Embryonic facial prominence (tissue), 1 donor: ENCODE results near the gene EP400.
"Not testable (repeated sequence)": the region's sequence is repeated elsewhere in the genome, so short reads cannot be mapped to it uniquely, and the experiment has no call there.

Source experiments
- DNase-seq: peaks from one replicate; pipeline ENCODE4 v3.0.0-alpha.2; 2016; ENCODE audit errors: extremely low spot score

Gene EP400

DNA sequence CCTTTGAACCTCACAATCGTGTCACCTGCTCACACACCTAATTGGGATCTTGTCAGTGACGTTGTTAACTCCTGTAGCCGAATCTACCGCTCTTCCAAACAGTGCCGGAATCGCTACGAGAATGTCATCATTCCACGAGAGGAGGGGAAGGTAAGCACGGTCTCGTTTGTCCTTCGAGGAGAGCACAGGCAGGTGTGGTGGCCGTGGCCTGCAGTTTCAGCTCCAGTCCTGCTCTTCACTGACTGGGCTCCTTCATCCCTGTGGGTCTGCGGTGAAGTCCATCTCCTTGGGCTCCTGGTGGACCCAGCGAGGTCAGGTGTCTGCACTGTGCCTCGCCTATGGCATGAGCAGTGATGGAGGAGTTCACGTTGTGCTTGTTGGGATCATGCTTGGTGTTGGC is 96.0 kb downstream of the EP400 start:
- no peak for DNase-seq

GRCh38 chr12:132046561-132046960 is 96.8 kb downstream of the EP400 start:
- DNase-seq = no peak

GRCh38 chr12:132047630-132048029 is 97.9 kb downstream of the EP400 start:
- DNase-seq = not testable (repeated sequence)

DNA sequence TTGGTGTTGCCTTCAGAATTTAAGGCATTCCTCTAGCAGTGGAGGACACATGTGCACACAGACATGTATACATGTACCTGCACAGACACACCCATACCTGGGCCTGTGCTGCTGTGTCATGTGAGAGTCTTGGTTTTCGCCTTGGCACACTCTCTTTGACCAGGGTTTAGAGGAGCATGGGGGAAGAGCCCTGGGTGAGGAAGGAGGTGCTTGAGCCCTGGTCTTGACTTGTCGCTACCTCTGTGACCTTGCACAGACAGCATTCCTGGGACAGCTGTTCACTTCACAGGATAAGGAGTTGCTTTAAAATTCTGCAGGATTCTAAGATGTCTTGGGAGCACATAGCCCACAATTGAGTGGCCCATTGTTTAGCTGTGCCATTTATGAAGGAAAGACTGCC is 99.7 kb downstream of the EP400 start:
- no peak for DNase-seq

- DNase-seq = no peak
Measured at GRCh38 chr12:132049876-132050275, 100.1 kb downstream of the EP400 start.

DNA sequence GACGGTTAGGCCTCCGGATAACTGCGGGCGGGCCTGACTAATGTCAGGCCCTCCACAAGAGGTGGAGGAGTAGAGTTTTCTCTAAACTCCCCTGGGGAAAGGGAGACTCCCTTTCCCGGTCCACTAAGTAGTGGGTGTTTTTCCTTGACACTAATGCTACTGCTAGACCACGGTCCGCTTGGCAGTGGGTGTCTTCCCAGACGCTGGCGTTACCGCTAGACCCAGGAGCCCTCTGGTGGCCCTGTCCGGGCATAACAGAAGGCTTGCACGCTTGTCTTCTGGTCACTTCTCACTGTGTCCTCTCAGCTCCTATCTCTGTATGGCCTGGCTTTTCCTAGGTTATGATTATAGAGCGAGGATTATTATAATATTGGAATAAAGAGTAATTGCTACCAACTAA is 102.0 kb downstream of the EP400 start:
- DNase-seq = not testable (repeated sequence)

DNA sequence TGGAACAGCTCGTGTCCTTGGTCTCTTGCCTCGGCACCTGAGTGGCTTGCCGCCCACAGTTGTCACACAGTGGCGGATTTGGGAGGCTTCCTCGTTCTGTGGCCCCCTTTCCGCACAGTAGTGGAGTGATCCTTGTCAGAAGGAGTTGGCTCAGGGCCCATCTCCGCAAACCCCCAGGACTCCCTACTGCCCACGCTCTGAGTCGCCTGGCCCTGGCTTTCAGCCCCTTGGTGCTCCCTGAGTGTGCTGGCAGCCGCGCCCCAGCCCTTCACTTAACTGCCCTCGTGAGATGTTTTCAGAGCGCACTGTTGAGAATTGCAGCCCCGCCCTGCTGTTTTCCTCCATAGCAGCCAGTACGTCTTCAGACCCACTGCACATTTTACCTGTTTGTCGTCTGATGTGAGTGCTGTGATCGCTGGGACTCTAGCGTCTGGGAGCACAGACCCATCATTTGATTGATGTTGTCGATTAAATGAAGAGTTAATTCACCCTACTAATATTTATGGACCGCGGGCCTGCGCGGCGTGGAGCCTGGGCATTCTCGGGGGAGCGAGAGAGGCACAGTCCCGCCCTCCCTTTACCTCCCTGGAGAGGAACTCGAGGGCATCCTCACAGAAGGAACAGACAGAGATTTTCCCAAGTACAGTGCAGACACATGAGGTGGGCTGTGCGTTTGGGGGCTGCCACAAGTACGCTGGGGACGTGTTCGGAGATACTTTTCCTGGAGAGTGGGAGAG is 102.6 kb downstream of the EP400 start:
- no peak for DNase-seq

DNA sequence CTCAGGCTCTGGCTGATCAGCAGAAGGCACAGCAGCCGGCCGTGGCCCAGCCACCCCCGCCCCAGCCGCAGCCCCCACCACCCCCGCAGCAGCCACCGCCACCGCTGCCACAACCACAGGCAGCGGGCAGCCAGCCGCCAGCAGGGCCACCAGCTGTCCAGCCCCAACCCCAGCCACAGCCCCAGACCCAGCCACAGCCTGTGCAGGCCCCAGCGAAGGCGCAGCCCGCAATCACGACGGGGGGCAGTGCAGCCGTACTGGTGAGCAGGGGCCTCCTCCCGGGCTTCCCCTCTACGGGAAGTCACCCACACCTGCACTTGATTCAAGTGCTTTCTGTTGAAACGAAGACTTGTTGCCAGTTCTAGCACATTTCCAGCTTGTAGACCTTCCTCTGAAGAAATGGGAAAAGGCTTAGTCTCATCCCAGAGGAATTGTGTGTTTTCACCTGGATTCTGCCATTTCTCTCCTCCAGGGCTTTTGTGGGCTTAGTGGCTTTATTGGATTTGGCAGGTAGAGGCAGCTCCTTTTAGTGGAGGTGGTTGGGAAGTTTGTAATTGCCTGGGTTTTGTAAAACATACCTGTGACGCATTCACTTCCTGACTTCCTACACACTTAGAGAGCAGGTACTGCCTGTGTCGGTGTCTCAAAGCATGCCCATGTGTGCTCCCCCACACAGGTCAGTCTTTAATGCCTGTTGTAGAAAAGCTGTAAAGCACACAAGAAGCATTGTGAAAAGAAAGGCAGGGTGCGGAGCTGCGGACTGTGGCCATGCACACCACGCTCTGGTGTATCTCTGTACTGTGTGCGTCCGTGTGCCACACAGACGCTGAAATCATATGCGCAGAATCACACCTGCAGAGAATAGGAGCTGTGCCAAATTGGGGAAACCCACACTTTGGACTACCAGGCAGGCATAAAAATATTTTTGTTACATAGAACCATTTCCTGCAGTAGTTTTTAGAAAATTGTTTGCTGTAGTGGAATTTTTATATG is 103.9 kb downstream of the EP400 start:
- DNase-seq = no peak

DNA sequence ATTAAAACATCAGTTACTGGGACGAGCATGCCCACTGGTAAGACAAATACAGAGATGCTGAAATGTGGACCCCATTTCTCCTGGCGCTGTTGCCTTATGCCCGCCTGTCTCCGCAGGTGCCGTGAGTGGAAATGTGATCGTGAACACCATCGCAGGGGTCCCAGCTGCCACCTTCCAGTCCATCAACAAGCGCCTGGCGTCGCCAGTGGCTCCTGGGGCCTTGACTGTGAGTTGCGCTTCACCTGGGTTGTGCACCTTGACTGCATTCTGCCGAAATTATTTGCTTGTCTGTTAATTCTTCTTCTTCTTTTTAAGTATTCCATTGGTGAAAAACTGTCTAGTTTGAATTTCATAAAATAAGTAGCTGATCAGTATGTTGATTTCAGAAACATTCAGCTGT is 105.2 kb downstream of the EP400 start:
- DNase-seq = no peak

DNA sequence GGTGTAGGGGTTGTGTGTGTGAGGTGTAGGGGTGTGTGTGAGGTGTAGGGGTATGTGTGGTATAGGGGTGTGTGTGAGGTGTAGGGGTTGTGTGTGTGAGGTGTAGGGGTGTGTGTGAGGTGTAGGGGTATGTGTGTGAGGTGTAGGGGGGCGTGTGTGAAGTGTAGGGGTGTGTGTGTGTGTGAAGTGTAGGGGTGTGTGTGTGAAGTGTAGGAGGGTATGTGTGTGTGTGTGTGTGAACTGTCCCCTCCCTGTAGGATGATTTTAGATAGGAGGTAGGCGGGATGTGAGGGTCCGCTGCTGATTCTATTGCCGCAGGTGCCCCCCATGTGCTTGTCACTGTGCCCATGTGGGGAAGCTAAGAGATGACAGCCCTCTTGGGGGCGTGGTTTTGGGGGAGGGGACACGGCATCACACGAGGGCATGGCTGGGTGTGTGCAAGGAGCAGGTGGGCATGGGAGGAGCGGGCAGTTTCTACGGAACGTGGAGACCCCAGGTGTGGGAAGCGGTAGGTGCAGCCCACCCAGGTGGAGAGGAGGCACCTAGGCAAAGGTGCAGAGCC is 105.9 kb downstream of the EP400 start:
- DNase-seq = no peak

DNA sequence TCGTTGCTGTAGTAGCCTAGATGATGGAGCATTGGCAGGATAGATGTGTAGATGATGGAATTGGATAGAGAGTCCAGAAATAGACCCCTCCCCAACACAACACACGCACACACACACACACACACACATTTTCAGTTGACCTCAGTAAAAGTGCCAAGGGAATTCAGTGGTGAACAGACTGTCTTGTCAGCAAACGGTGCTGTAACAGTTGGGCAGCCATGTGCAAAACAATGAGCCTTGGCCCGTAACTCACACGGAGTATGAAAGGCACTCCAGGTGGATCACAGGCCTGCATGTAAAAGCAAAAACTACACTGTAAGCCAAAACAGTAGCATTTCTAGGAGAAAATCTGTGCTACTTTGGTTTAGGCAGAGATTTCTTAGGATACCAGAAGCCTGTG is 106.6 kb downstream of the EP400 start:
- no peak for DNase-seq

DNA sequence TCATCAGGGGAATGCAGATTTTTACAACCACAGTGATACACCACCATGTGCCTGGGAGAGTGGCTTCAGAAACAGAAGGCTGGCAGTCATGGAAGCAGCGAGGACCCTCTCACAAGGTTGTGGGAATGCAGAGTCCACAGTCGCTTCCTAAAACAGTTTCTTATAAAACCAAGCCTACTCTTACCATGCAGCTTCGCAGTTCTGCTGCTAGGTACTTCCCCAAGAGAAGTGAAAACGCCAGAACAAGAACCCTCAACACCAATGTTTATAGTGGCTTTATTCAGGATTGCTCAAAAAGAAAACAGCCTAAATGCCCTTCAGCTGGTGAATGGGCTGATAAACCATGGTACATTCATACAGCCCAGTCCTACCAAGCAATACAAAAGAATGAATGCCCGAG is 107.2 kb downstream of the EP400 start:
- DNase-seq = no peak

- no peak for DNase-seq
Measured at GRCh38 chr12:132057691-132058090, 107.9 kb downstream of the EP400 start.

- DNase-seq = no peak
Measured at GRCh38 chr12:132061197-132061596, 111.5 kb downstream of the EP400 start.

GRCh38 chr12:132061641-132062430 is 112.1 kb downstream of the EP400 start:
- DNase-seq = no peak

DNA sequence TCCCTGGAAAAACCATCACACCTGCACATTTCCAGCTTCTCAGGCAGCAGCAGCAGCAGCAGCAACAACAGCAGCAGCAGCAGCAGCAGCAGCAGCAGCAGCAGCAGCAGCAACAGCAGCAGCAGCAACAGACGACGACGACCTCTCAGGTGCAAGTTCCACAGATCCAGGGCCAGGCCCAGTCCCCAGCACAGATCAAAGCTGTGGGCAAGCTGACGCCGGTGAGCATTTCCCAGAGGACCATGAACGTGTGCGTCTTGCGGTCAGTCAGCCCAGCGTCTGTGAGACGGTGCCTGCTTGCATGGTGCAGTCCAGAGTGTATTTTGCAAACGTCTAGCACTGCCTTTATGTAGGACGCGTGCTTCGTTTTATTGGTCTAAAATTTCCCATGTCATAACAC is 112.7 kb downstream of the EP400 start:
- no peak for DNase-seq

DNA sequence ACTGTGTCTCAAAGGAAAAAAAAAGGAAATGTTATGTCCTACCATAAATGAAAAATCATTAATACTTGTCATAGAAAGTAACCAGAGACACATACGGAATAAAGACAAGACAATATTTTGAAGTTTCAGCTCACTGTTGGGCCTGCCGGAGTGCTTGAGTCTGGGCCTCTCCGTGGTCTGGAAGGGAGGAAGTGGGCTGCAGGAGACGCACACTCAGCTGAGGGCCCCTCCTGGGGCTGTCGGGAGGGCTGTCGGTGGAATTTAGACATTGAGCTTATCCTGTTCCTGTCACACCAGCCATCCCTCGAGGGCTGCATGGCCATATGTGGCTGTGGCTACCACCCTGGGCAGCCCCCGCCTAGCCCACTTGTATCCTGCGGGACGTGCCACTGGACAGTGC is 113.7 kb downstream of the EP400 start:
- DNase-seq = no peak

DNA sequence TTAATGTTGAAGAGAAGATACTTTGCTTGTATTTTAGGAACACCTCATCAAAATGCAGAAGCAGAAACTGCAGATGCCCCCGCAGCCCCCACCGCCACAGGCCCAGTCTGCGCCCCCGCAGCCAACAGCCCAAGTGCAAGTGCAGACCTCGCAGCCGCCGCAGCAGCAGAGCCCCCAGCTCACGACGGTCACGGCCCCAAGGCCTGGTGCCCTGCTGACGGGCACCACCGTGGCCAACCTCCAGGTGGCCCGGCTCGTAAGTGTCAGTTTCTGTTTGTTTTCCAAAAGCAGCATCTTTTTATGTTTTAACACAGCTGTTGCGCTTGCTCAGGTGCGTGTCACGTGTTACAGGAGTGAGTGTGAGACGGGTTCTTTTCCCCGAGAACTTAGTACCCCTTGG is 114.9 kb downstream of the EP400 start:
- DNase-seq = no peak

GRCh38 chr12:132065203-132065602 is 115.5 kb downstream of the EP400 start:
- DNase-seq = no peak

DNA sequence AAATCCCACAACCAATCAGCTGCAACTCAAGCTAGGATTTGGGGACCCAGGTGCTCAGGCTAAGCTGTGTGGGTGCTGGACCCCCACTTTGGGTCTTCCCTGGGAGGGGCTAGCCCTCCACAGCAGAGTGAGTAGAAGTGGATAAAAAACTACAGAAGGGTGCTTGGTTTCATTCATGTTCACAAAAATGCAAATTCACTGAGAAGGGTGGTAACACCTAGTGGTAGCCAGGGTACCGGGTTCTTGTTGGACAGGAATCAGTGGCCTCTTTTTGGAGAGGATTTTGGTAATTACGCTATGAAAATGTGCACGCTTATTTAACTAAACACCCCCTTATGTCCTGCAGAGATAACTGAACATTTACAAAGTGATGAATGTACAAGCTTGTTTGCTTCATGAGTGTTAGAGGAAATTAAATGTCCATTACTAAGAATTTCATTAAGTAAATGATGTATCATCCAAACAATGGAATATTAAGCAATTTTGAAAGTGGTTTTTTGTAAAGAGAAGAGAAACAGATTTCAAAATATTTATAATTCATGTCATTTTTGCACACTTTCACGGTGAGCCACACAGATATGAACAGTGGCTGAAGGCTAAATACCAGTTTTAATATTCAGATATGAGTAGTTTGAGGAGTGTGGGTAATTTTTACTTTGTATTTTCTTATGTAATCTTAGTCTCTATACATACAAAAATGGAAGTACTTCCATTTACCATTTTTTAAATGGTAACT is 116.0 kb downstream of the EP400 start:
- DNase-seq = no peak

DNA sequence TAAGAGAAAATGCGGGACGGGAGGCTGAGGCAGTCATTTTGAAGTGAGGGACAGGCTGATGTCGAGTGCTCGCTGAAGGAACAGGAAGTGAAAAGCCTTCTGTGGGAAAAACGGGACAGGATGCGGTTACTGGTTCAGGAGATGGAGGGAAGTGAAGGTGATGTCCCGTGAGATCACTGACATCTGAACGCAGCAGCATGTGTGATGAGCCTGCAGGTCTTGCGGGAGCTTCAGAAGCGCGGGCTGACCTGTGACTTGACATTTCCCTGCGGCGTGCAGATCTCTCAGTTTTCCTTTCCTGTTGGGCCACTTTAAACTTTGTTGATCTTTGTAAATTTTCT is 116.6 kb downstream of the EP400 start:
- no peak for DNase-seq
